ENCODE data around the gene CPNE5. TPM values are rescaled to one million over a fixed set of nuclear protein-coding genes. Genes with fewer than 3 reads are reported as not detected.

CPNE5 gene
- total RNA-seq, 1 donor from 2014 or later, result 0.13 TPM

GRCh38 chr6:36765190-36765589 is 74.1 kb downstream of the CPNE5 start:
- no peak for TF ChIP-seq CTCF (IDR thresholded peaks at IDR 0.05; ENCODE audit: insufficient read depth, low read length, poor library complexity, severe bottlenecking)
- no peak for DNase-seq (ENCODE audit: low read depth)
- H3K36me3 ChIP-seq (ENCODE audit: control insufficient read depth, insufficient read depth, low read length), result no peaks in the 10 kb centered on the region
- no peaks in the 10 kb centered on the region for H3K27me3 ChIP-seq (ENCODE audit: control insufficient read depth, insufficient read depth, low read length)
- H3K4me3 ChIP-seq (ENCODE audit: low read depth, low read length), result no peak overlapping the region

- no peak for TF ChIP-seq CTCF (IDR thresholded peaks at IDR 0.05; ENCODE audit: insufficient read depth, low read length, poor library complexity, severe bottlenecking)
- H3K4me3 ChIP-seq (ENCODE audit: low read depth, low read length), result no peak overlapping the region
- no peaks in the 10 kb centered on the region for H3K27me3 ChIP-seq (ENCODE audit: control insufficient read depth, insufficient read depth, low read length)
- DNase-seq (ENCODE audit: low read depth), result no peak
- H3K36me3 ChIP-seq (ENCODE audit: control insufficient read depth, insufficient read depth, low read length), result no peaks in the 10 kb centered on the region
Measured at GRCh38 chr6:36762123-36762522, 77.1 kb downstream of the CPNE5 start.

GRCh38 chr6:36760685-36761435 is 78.4 kb downstream of the CPNE5 start:
- no peak overlapping the region for H3K4me3 ChIP-seq (ENCODE audit: low read depth, low read length)
- H3K36me3 ChIP-seq (ENCODE audit: control insufficient read depth, insufficient read depth, low read length), result no peaks in the 10 kb centered on the region
- no peak for DNase-seq (ENCODE audit: low read depth)
- no peak for TF ChIP-seq CTCF (IDR thresholded peaks at IDR 0.05; ENCODE audit: insufficient read depth, low read length, poor library complexity, severe bottlenecking)
- H3K27me3 ChIP-seq (ENCODE audit: control insufficient read depth, insufficient read depth, low read length), result no peaks in the 10 kb centered on the region

GRCh38 chr6:36759148-36759759 is 80.0 kb downstream of the CPNE5 start:
- DNase-seq (ENCODE audit: low read depth), result no peak
- H3K27me3 ChIP-seq (ENCODE audit: control insufficient read depth, insufficient read depth, low read length), result no peaks in the 10 kb centered on the region
- peak; percentile 100 for TF ChIP-seq CTCF (IDR thresholded peaks at IDR 0.05; ENCODE audit: insufficient read depth, low read length, poor library complexity, severe bottlenecking)
- no peak overlapping the region for H3K4me3 ChIP-seq (ENCODE audit: low read depth, low read length)
- no peaks in the 10 kb centered on the region for H3K36me3 ChIP-seq (ENCODE audit: control insufficient read depth, insufficient read depth, low read length)

GRCh38 chr6:36758516-36759147 is 80.6 kb downstream of the CPNE5 start:
- DNase-seq (ENCODE audit: low read depth), result no peak
- H3K36me3 ChIP-seq (ENCODE audit: control insufficient read depth, insufficient read depth, low read length), result no peaks in the 10 kb centered on the region
- no peaks in the 10 kb centered on the region for H3K27me3 ChIP-seq (ENCODE audit: control insufficient read depth, insufficient read depth, low read length)
- no peak overlapping the region for H3K4me3 ChIP-seq (ENCODE audit: low read depth, low read length)
- no peak for TF ChIP-seq CTCF (IDR thresholded peaks at IDR 0.05; ENCODE audit: insufficient read depth, low read length, poor library complexity, severe bottlenecking)

Measured in kidney epithelial cell (primary cell).